NCI-H1417 treated with DMSO at 0.1 percent for 48 hours (cell line): ENCODE measurements around the gene SYT1.

ENCODE experiments used
- DNase-seq: peaks from one replicate; lab custom pipeline; 2025; lab: John Stamatoyannopoulos, UW

SYT1 gene

GRCh38 chr12:79295572-79295971, 431.0 kb downstream of the SYT1 start:
- DNase-seq = no peak

- DNase-seq = no peak
Measured at GRCh38 chr12:79296133-79296532, 431.6 kb downstream of the SYT1 start.

GRCh38 chr12:79296871-79297270, 432.3 kb downstream of the SYT1 start:
- DNase-seq = no peak

- DNase-seq = no peak
Measured at GRCh38 chr12:79298506-79298905, 433.9 kb downstream of the SYT1 start.

- DNase-seq = no peak
Measured at GRCh38 chr12:79299447-79300198, 435.0 kb downstream of the SYT1 start.

- DNase-seq = no peak
Measured at GRCh38 chr12:79300199-79300568, 435.6 kb downstream of the SYT1 start.

GRCh38 chr12:79301181-79301580, 436.6 kb downstream of the SYT1 start:
- DNase-seq = no peak

GRCh38 chr12:79302162-79302814, 437.7 kb downstream of the SYT1 start:
- DNase-seq = no peak

- DNase-seq = no peak
Measured at GRCh38 chr12:79307340-79307739, 442.8 kb downstream of the SYT1 start.

- DNase-seq = no peak
Measured at GRCh38 chr12:79309039-79309438, 444.5 kb downstream of the SYT1 start.

GRCh38 chr12:79317179-79317847, 452.7 kb downstream of the SYT1 start:
- no peak for DNase-seq

- no peak for DNase-seq
Measured at GRCh38 chr12:79322905-79323304, 458.3 kb downstream of the SYT1 start.

- no peak for DNase-seq
Measured at GRCh38 chr12:79324571-79324970, 460.0 kb downstream of the SYT1 start.

GRCh38 chr12:79326222-79326621, 461.6 kb downstream of the SYT1 start:
- DNase-seq = no peak

GRCh38 chr12:79326663-79327062, 462.1 kb downstream of the SYT1 start:
- DNase-seq = no peak

GRCh38 chr12:79327465-79327864, 462.9 kb downstream of the SYT1 start:
- DNase-seq = no peak

GRCh38 chr12:79329933-79330332, 465.4 kb downstream of the SYT1 start:
- DNase-seq = no peak

GRCh38 chr12:79331870-79332269, 467.3 kb downstream of the SYT1 start:
- DNase-seq = no peak

GRCh38 chr12:79333144-79333543, 468.6 kb downstream of the SYT1 start:
- no peak for DNase-seq

- DNase-seq = no peak
Measured at GRCh38 chr12:79337662-79338290, 473.2 kb downstream of the SYT1 start.

GRCh38 chr12:79344855-79345847, 480.6 kb downstream of the SYT1 start:
- DNase-seq = no peak

- no peak for DNase-seq
Measured at GRCh38 chr12:79347866-79348265, 483.3 kb downstream of the SYT1 start.
